AG09319 (cell line): ENCODE measurements around the gene HNF4A.

Source experiments
- DNase-seq: peaks from one replicate; pipeline ENCODE4 v3.0.0-alpha.2; 2010; ENCODE audit warnings: low read depth; ENCODE audit errors: extremely low read depth
- CTCF ChIP-seq: IDR thresholded peaks from 2 replicates; pipeline ENCODE4 v1.5.1; 2011; ENCODE audit warnings: low read depth, mild to moderate bottlenecking, inconsistent platforms, low read length, moderate library complexity

The HNF4A gene

GRCh38 chr20:44355498-44356352 lies at the start of gene HNF4A:
Gene HNF4A (plus strand): TSS chr20:44355699. CDS start chr20:44355805, 106 bp downstream.
- DNase-seq = no peak
- no peak for TF ChIP-seq CTCF

DNA sequence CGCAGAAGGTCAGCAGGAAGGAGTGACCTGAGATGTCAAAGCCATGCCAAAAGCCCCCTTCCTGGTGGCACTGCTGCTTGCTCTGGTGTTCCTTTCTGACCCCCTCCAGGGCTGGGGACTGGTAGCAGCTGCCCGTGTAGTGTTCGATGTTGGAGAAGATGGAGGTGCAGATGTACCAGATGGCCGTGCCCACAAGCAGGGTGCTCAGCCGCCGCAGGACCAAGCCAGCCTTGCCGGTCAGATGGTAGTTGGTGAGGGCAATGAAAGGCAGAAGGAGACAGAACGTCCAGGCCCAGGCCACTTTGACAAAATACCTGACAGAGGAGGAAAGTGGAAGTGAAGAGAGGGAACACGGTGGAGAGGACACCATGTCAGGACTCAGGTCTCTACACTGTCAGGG lies 48.6 kb upstream of the HNF4A start:
- DNase-seq = no peak
- TF ChIP-seq CTCF = no peak

DNA sequence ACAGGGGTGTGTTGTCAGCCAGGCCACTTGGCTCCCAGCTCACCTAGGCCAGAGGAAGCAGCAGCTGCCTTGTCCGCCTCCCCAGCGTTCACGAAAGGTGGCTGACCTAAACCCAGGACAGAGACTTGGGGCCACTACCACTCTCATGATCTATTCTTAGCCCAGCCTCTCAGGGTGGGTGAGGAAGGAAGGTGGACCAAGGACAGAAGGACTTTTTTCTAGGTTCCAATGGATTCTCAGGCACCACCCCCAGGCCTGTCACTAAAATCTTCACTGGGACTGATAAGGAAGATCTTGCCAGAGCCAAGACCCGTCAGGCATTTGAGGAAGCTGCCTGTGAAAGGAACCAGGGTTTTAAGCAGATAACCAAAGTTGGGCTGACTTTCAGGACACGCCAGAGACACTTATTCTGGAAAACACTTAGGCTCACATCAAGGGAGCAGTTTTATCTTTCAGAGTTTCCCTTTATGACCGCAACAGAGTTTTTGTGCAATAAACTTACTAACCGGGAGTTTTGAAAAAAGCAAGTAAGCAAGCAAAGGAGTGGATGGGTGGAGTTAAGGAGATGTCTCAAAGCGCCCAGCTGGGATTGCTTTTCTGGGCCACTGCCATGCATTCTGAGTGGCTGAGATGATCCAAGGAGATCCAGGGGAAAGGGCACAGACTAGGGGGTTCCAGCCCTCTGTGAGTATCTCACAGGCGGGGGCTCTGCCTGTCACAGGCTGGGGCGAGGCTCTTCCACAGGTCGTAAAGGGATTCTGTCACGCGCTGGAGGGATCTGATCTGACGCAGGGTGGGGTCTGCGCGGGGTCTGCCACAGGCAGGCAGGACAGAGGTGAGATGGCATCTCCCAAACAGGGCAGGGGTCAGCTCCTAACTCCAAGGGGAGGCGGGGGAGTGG lies 45.5 kb upstream of the HNF4A start:
- DNase-seq = peak; percentile 14
- no peak for TF ChIP-seq CTCF

GRCh38 chr20:44310664-44311639 lies 44.5 kb upstream of the HNF4A start, which contains the start of gene FITM2:
Gene FITM2 (minus strand): TSS chr20:44311202. CDS start chr20:44311148, 54 bp downstream.
- TF ChIP-seq CTCF = peak; percentile 94
- DNase-seq = peak; percentile 93

DNA sequence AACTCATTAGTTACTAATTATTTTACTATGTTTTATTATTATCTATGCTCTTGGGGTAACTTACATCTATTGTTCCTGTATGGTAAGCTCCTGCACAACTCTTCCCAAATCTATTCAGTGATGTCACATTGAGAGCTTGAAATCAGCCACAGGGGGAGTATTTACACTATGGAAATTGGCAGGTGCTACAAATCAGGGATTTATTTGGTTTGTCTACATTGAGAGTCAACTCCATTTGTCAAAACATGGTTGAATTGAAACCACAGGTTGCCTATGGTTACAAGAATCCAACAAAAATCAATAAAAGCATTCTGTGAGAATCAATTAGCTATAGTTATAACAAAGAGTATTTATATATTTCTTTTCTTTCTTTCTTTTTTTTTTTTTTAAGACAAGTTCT lies 40.6 kb upstream of the HNF4A start:
- TF ChIP-seq CTCF = no peak
- DNase-seq = no peak

DNA sequence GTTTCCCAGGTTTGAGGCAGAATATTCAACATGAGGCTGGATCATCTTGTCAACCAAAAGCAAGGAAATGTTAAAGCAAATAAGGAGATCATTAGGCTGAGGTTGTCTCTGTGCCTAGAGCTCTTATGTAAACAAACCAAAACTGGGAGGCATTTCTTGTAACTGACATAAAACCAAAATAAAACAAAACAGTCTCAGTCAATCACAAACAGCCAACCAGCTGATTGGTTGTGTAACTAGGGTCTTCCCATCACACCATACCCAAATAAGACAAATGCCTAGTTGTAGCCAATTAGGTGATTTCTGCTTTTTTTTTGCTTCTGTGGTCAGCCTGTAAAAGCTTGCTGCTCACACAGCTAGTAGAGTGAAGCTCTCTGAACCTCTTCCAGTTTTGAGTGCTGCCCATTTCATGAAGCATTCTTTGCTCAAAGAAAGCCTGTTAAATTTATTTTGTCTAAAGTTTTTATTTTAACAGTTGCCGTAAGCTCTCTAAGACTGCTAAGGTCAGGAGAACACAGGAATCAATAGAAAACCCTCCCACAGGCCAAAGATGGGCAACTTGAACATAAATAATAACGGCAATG lies 35.6 kb upstream of the HNF4A start:
- no peak for TF ChIP-seq CTCF
- no peak for DNase-seq
